Measurements from ENCODE around the gene CDH6.

DNA sequence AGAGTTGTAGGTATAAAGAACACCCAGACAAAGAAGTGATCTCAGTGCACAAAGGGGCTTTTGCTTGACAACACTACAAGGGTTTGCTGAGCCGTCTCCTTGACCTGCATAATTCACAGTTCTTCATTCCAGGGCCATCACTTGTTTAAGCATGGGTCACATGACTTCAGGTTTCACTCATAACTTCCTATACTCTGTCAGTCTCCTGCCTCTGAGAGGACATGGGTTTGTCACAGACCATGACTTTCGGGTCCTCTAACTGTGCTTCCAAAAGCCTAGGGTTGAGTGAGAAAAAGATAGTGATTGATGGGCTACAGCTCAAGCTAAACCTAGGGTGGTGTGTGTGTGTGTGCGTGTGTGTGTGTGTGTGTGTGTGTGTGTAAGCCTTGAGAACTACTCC lies 166.4 kb downstream of the CDH6 start:
- no peak for TF ChIP-seq MXI1 (IDR thresholded peaks at IDR 0.05; ENCODE audit: low read depth, low read length)
- TF ChIP-seq, protein P1, sequence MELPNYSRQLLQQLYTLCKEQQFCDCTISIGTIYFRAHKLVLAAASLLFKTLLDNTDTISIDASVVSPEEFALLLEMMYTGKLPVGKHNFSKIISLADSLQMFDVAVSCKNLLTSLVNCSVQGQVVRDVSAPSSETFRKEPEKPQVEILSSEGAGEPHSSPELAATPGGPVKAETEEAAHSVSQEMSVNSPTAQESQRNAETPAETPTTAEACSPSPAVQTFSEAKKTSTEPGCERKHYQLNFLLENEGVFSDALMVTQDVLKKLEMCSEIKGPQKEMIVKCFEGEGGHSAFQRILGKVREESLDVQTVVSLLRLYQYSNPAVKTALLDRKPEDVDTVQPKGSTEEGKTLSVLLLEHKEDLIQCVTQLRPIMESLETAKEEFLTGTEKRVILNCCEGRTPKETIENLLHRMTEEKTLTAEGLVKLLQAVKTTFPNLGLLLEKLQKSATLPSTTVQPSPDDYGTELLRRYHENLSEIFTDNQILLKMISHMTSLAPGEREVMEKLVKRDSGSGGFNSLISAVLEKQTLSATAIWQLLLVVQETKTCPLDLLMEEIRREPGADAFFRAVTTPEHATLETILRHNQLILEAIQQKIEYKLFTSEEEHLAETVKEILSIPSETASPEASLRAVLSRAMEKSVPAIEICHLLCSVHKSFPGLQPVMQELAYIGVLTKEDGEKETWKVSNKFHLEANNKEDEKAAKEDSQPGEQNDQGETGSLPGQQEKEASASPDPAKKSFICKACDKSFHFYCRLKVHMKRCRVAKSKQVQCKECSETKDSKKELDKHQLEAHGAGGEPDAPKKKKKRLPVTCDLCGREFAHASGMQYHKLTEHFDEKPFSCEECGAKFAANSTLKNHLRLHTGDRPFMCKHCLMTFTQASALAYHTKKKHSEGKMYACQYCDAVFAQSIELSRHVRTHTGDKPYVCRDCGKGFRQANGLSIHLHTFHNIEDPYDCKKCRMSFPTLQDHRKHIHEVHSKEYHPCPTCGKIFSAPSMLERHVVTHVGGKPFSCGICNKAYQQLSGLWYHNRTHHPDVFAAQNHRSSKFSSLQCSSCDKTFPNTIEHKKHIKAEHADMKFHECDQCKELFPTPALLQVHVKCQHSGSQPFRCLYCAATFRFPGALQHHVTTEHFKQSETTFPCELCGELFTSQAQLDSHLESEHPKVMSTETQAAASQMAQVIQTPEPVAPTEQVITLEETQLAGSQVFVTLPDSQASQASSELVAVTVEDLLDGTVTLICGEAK (IDR thresholded peaks at IDR 0.05; ENCODE audit: borderline replicate concordance) = no peak
- TF ChIP-seq SUZ12 (IDR thresholded peaks at IDR 0.05; ENCODE audit: unreplicated experiment) = no peak
- no peak for TF ChIP-seq EZH2 (IDR thresholded peaks at IDR 0.05; ENCODE audit: borderline replicate concordance, control insufficient read depth, low read depth, low read length)
- TF ChIP-seq FOXM1 (IDR thresholded peaks at IDR 0.05; ENCODE audit: low read depth, low read length) = no peak
- TF ChIP-seq, protein P2, sequence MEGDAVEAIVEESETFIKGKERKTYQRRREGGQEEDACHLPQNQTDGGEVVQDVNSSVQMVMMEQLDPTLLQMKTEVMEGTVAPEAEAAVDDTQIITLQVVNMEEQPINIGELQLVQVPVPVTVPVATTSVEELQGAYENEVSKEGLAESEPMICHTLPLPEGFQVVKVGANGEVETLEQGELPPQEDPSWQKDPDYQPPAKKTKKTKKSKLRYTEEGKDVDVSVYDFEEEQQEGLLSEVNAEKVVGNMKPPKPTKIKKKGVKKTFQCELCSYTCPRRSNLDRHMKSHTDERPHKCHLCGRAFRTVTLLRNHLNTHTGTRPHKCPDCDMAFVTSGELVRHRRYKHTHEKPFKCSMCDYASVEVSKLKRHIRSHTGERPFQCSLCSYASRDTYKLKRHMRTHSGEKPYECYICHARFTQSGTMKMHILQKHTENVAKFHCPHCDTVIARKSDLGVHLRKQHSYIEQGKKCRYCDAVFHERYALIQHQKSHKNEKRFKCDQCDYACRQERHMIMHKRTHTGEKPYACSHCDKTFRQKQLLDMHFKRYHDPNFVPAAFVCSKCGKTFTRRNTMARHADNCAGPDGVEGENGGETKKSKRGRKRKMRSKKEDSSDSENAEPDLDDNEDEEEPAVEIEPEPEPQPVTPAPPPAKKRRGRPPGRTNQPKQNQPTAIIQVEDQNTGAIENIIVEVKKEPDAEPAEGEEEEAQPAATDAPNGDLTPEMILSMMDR (IDR thresholded peaks at IDR 0.05 in 2 of 3, conservative IDR thresholded peaks at IDR 0.05 in 1 of 3; ENCODE audit: control insufficient read depth in 2 of 3, extremely low read depth in 1 of 3, insufficient read depth in 1 of 3, low read depth in 3 of 3, low read length in 3 of 3) = no peak
- no peak for TF ChIP-seq CEBPB (IDR thresholded peaks at IDR 0.05; ENCODE audit: borderline replicate concordance in 1 of 2, low read depth in 2 of 2, low read length in 2 of 2)
